Mesothelial cell of epicardium (in vitro differentiated cells): Measurements from ENCODE around the gene ULK4. TPM values are rescaled to one million over a fixed set of nuclear protein-coding genes. Genes with fewer than 3 reads are reported as not detected.

ENCODE experiments used
- DNase-seq, 2 experiments: peaks; one replicate each; pipeline ENCODE4 v3.0.0; 2021; ENCODE audit warnings: low spot score in 2 of 2; ENCODE audit not compliant: unreplicated experiment in 2 of 2
- H3K27ac Mint-ChIP-seq: 2 replicates; pipeline ENCODE4 v1.8.0; 2021; ENCODE audit warnings: mixed read lengths
- H3K27me3 Mint-ChIP-seq: 2 replicates; pipeline ENCODE4 v1.8.0; 2021; ENCODE audit warnings: low read depth, mixed read lengths
- H3K36me3 Mint-ChIP-seq: 2 replicates; pipeline ENCODE4 v1.8.0; 2021; ENCODE audit warnings: mixed read lengths
- H3K4me1 Mint-ChIP-seq: 2 replicates; pipeline ENCODE4 v1.8.0; 2021; ENCODE audit warnings: mixed read lengths
- H3K4me3 Mint-ChIP-seq: 2 replicates; pipeline ENCODE4 v1.8.0; 2021; ENCODE audit warnings: mild to moderate bottlenecking, moderate library complexity, mixed read lengths
- H3K9me3 Mint-ChIP-seq: 2 replicates; pipeline ENCODE4 v1.8.0; 2021; ENCODE audit warnings: mixed read lengths
- CTCF ChIP-seq: fragments of 200-600 bp; sonication (generic); IDR thresholded peaks from one replicate; pipeline ENCODE4 v1.5.0; 2021; ENCODE audit warnings: antibody characterized with exemption; ENCODE audit not compliant: unreplicated experiment
- total RNA-seq: library from RNA; stranded (reverse); gene quantifications from 3 replicates; pipeline ENCODE4 v1.2.1, GENCODE V29; 2021

Gene ULK4
- total RNA-seq, 1 donor from 2014 or later, result 10.7 TPM

DNA sequence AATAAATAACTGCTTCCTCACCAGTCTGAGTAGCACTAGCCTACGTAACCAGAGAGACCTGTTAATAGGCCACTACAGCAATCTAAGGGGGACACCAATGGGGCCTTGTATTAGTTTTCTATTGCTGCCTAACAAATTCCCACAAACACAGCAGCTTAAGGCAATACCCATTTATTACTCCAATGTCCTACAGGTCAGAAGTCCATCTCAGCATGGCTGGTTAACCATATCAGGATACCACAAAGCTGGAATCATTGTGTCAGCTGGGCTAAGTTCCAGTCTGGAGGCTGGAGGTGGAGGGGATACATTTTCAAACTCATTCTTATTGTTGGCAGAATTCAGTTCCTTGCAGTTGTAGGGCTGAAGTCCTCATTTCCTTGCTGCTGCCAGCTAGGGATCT lies 331.9 kb downstream of the ULK4 start:
- TF ChIP-seq CTCF, result no peak
- peaks cover 3% of the 10 kb centered on the region for H3K27me3 Mint-ChIP-seq
- H3K9me3 Mint-ChIP-seq, result no peaks in the 10 kb centered on the region
- no peaks in the 10 kb centered on the region for H3K36me3 Mint-ChIP-seq
- H3K27ac Mint-ChIP-seq, result no peak overlapping the region
- peaks cover 2% of the 10 kb centered on the region for H3K4me1 Mint-ChIP-seq
- no peak for DNase-seq
- no peak overlapping the region for H3K4me3 Mint-ChIP-seq

- H3K27me3 Mint-ChIP-seq, result no peaks in the 10 kb centered on the region
- H3K27ac Mint-ChIP-seq, result no peak overlapping the region
- peaks cover 4% of the 10 kb centered on the region for H3K4me1 Mint-ChIP-seq
- DNase-seq, result no peak
- H3K36me3 Mint-ChIP-seq, result no peaks in the 10 kb centered on the region
- TF ChIP-seq CTCF, result no peak
- H3K4me3 Mint-ChIP-seq, result no peak overlapping the region
- H3K9me3 Mint-ChIP-seq, result no peaks in the 10 kb centered on the region
Observed at GRCh38 chr3:41629072-41629471, 332.8 kb downstream of the ULK4 start.

DNA sequence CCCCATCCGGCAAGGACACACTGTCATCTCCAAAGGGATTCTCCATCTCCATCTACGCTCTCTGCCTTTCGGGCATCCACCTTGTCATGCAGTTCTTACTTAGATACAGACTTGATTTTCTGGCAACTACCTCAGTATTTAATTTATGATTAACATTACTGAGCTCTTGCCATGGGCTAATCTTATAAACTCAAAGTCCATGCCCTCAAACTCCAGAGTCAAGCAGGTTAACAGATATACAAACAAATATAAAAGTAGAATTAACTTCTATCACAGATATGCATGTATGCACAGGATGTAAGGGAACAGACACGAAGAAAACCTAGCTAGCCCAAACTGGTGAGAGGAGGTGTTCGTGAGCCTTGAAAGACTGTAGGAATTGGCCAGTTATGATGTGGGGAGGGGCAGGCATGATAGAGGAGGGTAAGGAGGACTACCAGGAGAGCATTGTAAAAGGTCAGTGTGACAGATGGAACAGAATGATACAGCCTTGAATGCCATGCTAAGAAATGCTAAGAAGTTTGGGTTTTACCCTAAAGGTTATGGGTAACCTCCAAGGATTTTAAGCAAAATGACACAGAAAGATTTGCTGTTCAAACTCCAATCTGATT lies 334.3 kb downstream of the ULK4 start:
- Mint-ChIP-seq H3K36me3 (no peaks in the 10 kb centered on the region), H3K4me1 (peaks cover 2% of the 10 kb centered on the region), H3K9me3 (no peaks in the 10 kb centered on the region), H3K27ac (no peak overlapping the region), H3K27me3 (no peaks in the 10 kb centered on the region), H3K4me3 (no peak overlapping the region)
- DNase-seq, result no peak
- TF ChIP-seq CTCF, result no peak

DNA sequence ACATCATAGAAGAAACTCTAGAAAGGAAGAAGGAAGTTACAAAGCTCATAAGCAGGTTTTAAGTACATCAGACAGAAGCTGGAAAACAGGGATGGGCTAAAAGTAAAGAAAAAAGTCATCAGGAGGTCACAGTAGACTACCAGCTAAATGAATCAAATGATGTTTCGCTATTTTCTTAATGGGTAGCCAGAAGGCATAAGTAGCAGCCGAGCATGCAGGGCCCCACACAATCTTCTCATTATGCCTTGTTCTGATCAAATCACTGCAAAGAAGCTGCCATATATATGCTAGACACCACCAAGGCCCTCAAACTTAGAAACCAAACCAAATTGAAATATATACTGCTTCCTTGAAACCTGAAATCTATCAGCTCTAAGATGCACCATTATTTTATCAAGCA lies 349.1 kb downstream of the ULK4 start:
- H3K9me3 Mint-ChIP-seq, result peaks cover 5% of the 10 kb centered on the region
- no peaks in the 10 kb centered on the region for H3K27me3 Mint-ChIP-seq
- H3K4me1 Mint-ChIP-seq, result peaks cover 19% of the 10 kb centered on the region
- DNase-seq, result no peak
- no peaks in the 10 kb centered on the region for H3K36me3 Mint-ChIP-seq
- no peak overlapping the region for H3K4me3 Mint-ChIP-seq
- TF ChIP-seq CTCF, result no peak
- H3K27ac Mint-ChIP-seq, result no peak overlapping the region

GRCh38 chr3:41611008-41611407 lies 350.9 kb downstream of the ULK4 start:
- DNase-seq, result no peak
- peaks cover 5% of the 10 kb centered on the region for H3K9me3 Mint-ChIP-seq
- H3K27me3 Mint-ChIP-seq, result peaks cover 2% of the 10 kb centered on the region
- no peak overlapping the region for H3K4me3 Mint-ChIP-seq
- H3K36me3 Mint-ChIP-seq, result no peaks in the 10 kb centered on the region
- H3K27ac Mint-ChIP-seq, result no peak overlapping the region
- H3K4me1 Mint-ChIP-seq, result peaks cover 19% of the 10 kb centered on the region
- no peak for TF ChIP-seq CTCF

GRCh38 chr3:41608347-41608746 lies 353.6 kb downstream of the ULK4 start:
- no peak for DNase-seq
- TF ChIP-seq CTCF, result no peak
- H3K9me3 Mint-ChIP-seq, result no peaks in the 10 kb centered on the region
- no peaks in the 10 kb centered on the region for H3K36me3 Mint-ChIP-seq
- no peak overlapping the region for H3K4me3 Mint-ChIP-seq
- H3K27ac Mint-ChIP-seq, result no peak overlapping the region
- peaks cover 2% of the 10 kb centered on the region for H3K27me3 Mint-ChIP-seq
- H3K4me1 Mint-ChIP-seq, result peaks cover 10% of the 10 kb centered on the region
